ENCODE measurements around the gene AFF3. TPM values are rescaled to one million over a fixed set of nuclear protein-coding genes. Genes with fewer than 3 reads are reported as not detected.

Gene AFF3
- total RNA-seq, 6 experiments from 2014 or later = 1.3 to 7.3 (median 6.4) TPM

DNA sequence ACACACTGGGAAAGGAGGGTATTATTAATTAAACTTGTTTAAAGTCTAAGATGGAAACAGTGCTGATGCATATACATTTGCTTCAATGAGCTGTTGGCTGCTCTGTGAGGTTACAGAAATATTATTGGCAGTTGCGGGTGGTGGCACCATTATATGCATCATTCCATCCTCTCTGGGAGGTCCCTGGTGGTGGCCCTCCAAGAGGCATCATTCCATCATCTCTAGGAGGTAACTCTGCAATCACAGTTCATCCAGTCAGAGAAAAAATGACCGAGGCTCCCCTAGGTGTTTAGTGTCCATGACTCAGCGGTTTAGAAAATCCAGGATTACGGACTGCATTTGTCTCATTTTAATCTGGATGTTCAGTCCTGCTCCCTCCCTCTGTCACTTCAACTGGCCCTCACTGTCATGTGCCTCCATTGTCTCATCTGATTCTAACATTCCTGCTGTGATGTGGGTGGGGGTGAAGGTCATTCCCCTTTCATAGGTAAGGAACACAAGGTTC lies 15.4 kb downstream of the AFF3 start:
- no peak overlapping the region for H3K4me3 ChIP-seq
- DNase-seq (no peak), ATAC-seq (no peak)
- H3K27me3 ChIP-seq = no peaks in the 10 kb centered on the region
- no peak for TF ChIP-seq POLR2A (IDR thresholded peaks at IDR 0.05)
- TF ChIP-seq CTCF (IDR thresholded peaks at IDR 0.05) = no peak
- H3K9me3 ChIP-seq = no peaks in the 10 kb centered on the region
- no peaks in the 10 kb centered on the region for H3K36me3 ChIP-seq
- no peak overlapping the region for H3K27ac ChIP-seq
- 84% methylated on average over 4 of the region's 4 CpGs for WGBS (ENCODE audit: insufficient coverage, low coverage, low lambda C conversion rate, missing lambda C conversion rate)
- no peaks in the 10 kb centered on the region for H3K4me1 ChIP-seq
- intact Hi-C loops (cut with DNase I) = no loop called here

GRCh38 chr2:100126201-100126600 lies 16.2 kb downstream of the AFF3 start:
- no peaks in the 10 kb centered on the region for H3K9me3 ChIP-seq
- 70% methylated on average over 6 of the region's 8 CpGs for WGBS (ENCODE audit: insufficient coverage, low coverage, low lambda C conversion rate, missing lambda C conversion rate)
- H3K4me1 ChIP-seq = no peaks in the 10 kb centered on the region
- ATAC-seq = no peak
- H3K27me3 ChIP-seq = no peaks in the 10 kb centered on the region
- no peak overlapping the region for H3K27ac ChIP-seq
- H3K4me3 ChIP-seq = no peak overlapping the region
- TF ChIP-seq CTCF (IDR thresholded peaks at IDR 0.05) (no peak), POLR2A (IDR thresholded peaks at IDR 0.05) (no peak)
- no peak for DNase-seq
- no peaks in the 10 kb centered on the region for H3K36me3 ChIP-seq
- intact Hi-C loops (cut with DNase I) = no loop called here

- intact Hi-C loops (cut with DNase I) = no loop called here
- no CpG with 5 or more reads among the region's 2 CpGs for WGBS (ENCODE audit: insufficient coverage, low coverage, low lambda C conversion rate, missing lambda C conversion rate)
- ATAC-seq = no peak
These were observed 16.8 kb downstream of the AFF3 start for GRCh38 chr2:100125626-100126025.

GRCh38 chr2:100124761-100125160 lies 17.6 kb downstream of the AFF3 start:
- no peak overlapping the region for H3K4me3 ChIP-seq
- H3K27ac ChIP-seq = no peak overlapping the region
- no peaks in the 10 kb centered on the region for H3K36me3 ChIP-seq
- TF ChIP-seq CTCF (IDR thresholded peaks at IDR 0.05) = no peak
- no peak for TF ChIP-seq POLR2A (IDR thresholded peaks at IDR 0.05)
- H3K4me1 ChIP-seq = no peaks in the 10 kb centered on the region
- intact Hi-C loops (cut with DNase I) = no loop called here
- no peaks in the 10 kb centered on the region for H3K27me3 ChIP-seq
- DNase-seq = no peak
- ATAC-seq = peak in 1 of 4 donors; percentile 88
- 19% methylated on average over 1 of the region's 1 CpG for WGBS (ENCODE audit: insufficient coverage, low coverage, low lambda C conversion rate, missing lambda C conversion rate)
- no peaks in the 10 kb centered on the region for H3K9me3 ChIP-seq

More at GRCh38 chr2:100125626-100126025, 16.8 kb downstream of the AFF3 start:
- no peak overlapping the region for H3K27ac ChIP-seq
- TF ChIP-seq CTCF (IDR thresholded peaks at IDR 0.05) (no peak), POLR2A (IDR thresholded peaks at IDR 0.05) (no peak)
- H3K4me3 ChIP-seq = no peak overlapping the region
- no peak for DNase-seq
- no peaks in the 10 kb centered on the region for H3K4me1 ChIP-seq
- no peaks in the 10 kb centered on the region for H3K9me3 ChIP-seq
- H3K27me3 ChIP-seq = no peaks in the 10 kb centered on the region
- no peaks in the 10 kb centered on the region for H3K36me3 ChIP-seq

Data from right lobe of liver (tissue), 6 donors.